Breast epithelium (tissue), 3 donors: ENCODE measurements around the gene AFP.

Experiments used
- CTCF ChIP-seq, 3 donors: fragments of 450-650 bp; IDR thresholded peaks; one replicate each; pipeline ENCODE4 v1.5.1; 2016 to 2017; ENCODE audit warnings: antibody characterized with exemption in 3 of 3, mild to moderate bottlenecking in 3 of 3, moderate library complexity in 3 of 3
- POLR2A ChIP-seq: fragments of 450-650 bp; IDR thresholded peaks from one replicate; pipeline ENCODE4 v1.6.1; 2016; ENCODE audit warnings: antibody characterized with exemption, mild to moderate bottlenecking, moderate library complexity
- POLR2AphosphoS5 ChIP-seq, 3 donors: sonication (generic); formaldehyde crosslinking; IDR thresholded peaks; one replicate each; pipeline ENCODE4 v1.6.1; 2017; ENCODE audit warnings: antibody characterized with exemption in 3 of 3

GRCh38 chr4:73426666-73427065, 9.4 kb upstream of the AFP start:
- TF ChIP-seq CTCF (IDR thresholded peaks at IDR 0.05): no peak
- TF ChIP-seq POLR2A: no peak
- no peak for TF ChIP-seq POLR2AphosphoS5 (IDR thresholded peaks at IDR 0.05)
